ENCODE results near the gene BAD.

GRCh38 chr11:64245401-64245796 lies 39.1 kb downstream of the BAD start:
- no peak for TF ChIP-seq POLR2A (IDR thresholded peaks at IDR 0.05)
- TF ChIP-seq CTCF (IDR thresholded peaks at IDR 0.05), result no peak

Data from body of pancreas (tissue), 4 donors.